GM23248 (cell line): Measurements from ENCODE around the gene LPO.

Experiments used
- EZH2 ChIP-seq: fragments of 200-600 bp; sonication (generic); IDR thresholded peaks from 2 replicates; pipeline ENCODE4 v1.6.1; 2018; ENCODE audit warnings: antibody characterized with exemption, mild to moderate bottlenecking; ENCODE audit not compliant: insufficient read depth, poor library complexity, severe bottlenecking
- EZH2phosphoT487 ChIP-seq: fragments of 200-600 bp; sonication (generic); IDR thresholded peaks from 2 replicates; pipeline ENCODE4 v1.6.1; 2018; ENCODE audit warnings: antibody characterized with exemption, moderate library complexity, mild to moderate bottlenecking, low read depth; ENCODE audit not compliant: insufficient read depth

DNA sequence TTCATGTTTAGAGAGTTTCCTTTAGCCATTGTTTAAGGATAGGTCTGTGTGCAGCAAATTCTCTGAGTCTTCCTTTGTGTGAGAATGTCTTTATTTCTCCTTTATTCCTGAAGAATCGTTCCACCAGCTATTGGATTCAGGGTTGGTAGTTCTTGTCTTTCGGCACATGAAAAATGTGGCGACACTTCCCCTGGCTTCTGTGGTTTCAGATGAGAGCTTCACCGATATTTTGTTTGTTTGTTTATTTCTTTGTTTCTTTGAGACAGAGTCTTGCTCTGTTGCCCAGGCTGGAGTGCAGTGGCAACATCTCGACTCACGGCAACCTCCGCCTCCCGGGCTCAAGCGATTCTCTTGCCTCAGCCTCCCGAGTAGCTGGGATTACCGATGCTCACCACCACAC, 23.8 kb downstream of the LPO start:
- TF ChIP-seq EZH2, result no peak
- no peak for TF ChIP-seq EZH2phosphoT487
